Activated B cell treated with CpG ODN at 0.5 μM for 24 hours (primary cell): Measurements from ENCODE around the gene ALDH1L1. TPM values are rescaled to one million over a fixed set of nuclear protein-coding genes. Genes with fewer than 3 reads are reported as not detected.

ENCODE experiments used
- ATAC-seq: fragments of 200-7000 bp; cut with Tn5 transposase; one replicate; pipeline ENCODE4 v1.10.0; 2021; ENCODE audit warnings: low read depth, mild to moderate bottlenecking, moderate library complexity
- CTCF ChIA-PET: fragments of 350-600 bp; sonication (Branson Sonifier 250); formaldehyde crosslinking; loops from one replicate; lab custom pipeline; 2021; ENCODE audit warnings: antibody characterized with exemption; lab: Charles Lee
- POLR2A ChIA-PET: fragments of 350-600 bp; sonication (Branson Sonifier 250); formaldehyde crosslinking; loops from one replicate; lab custom pipeline; 2021; ENCODE audit warnings: antibody characterized with exemption; lab: Charles Lee
- DNase-seq: peaks from one replicate; pipeline ENCODE4 v3.0.0; 2022
- H3K27ac Mint-ChIP-seq: one replicate; pipeline ENCODE4 v1.8.0; 2020; ENCODE audit warnings: mixed read lengths
- H3K27me3 Mint-ChIP-seq: one replicate; pipeline ENCODE4 v1.8.0; 2021; ENCODE audit warnings: mixed read lengths
- H3K36me3 Mint-ChIP-seq: one replicate; pipeline ENCODE4 v1.8.0; 2021; ENCODE audit warnings: low read depth, mixed read lengths
- H3K4me1 Mint-ChIP-seq: one replicate; pipeline ENCODE4 v1.8.0; 2021; ENCODE audit warnings: mixed read lengths
- H3K4me3 Mint-ChIP-seq: one replicate; pipeline ENCODE4 v1.8.0; 2020; ENCODE audit warnings: mild to moderate bottlenecking, mixed read lengths
- H3K9me3 Mint-ChIP-seq: one replicate; pipeline ENCODE4 v1.8.0; 2020; ENCODE audit warnings: mixed read lengths
- intact Hi-C: fragments of 100-400 bp; cut with micrococcal nuclease; formaldehyde crosslinking; loops from one replicate; pipeline ENCODE4 v1.15.1; 2024
- total RNA-seq: library from RNA; stranded (reverse); gene quantifications from 2 replicates; pipeline ENCODE4 v1.2.3, GENCODE V29; 2022
- TF ChIP-seq, protein P1 (sequence below): fragments of 200-600 bp; IDR thresholded peaks from one replicate; pipeline ENCODE4 v1.8.0; 2022; ENCODE audit warnings: antibody characterized with exemption, mild to moderate bottlenecking

ALDH1L1 gene
- total RNA-seq, 1 donor from 2014 or later, result not detected

DNA sequence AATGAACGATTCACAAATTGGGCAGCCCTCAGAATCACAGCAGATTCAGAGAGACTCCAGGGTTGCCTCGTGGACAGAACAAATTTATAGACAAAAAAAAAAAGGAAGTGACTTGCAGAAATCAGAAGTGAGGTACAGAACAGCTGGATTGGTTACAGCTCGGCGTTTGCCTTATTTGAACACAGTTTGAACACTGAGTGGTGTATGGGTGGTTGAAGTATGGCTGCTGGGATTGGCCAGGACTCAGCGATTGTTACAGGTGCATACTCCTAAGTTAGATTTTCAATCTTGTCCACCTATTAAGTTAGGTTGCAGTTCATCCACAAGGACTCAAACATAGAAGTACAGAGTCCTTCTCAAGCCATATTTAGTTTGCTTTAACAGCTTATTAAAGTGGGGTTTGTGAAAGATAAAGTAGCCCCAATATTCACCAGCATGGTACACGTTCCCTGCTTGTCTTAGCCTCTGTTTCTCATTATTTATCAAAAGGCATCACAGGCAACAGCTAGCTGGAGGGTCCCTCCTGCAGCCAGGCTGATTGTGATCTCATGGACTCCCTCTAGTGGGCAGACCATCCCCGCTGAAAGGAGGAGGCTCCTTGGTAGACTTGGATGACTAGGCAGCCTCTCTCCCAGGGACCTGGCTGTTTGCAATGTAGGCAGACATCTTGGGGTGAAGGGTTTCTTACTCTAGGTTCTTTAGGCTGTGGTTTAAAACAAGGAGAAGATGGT lies 17.6 kb upstream of the ALDH1L1 start:
- ChIA-PET CTCF (interaction anchor here (0.8 to 1.4 kb wide), 3 partner anchors 8 to 269 kb away, joined by 3 to 5 read pairs (median 4); no protein-coding TSS in a partner anchor), POLR2A (no interaction called here)
- H3K4me1 Mint-ChIP-seq, result no peaks in the 10 kb centered on the region
- DNase-seq (no peak), ATAC-seq (peak; percentile 45)
- intact Hi-C loops, result loop anchor here (5.0 kb wide), 2 partner anchors 226 to 276 kb away; no protein-coding TSS in a partner anchor
- H3K27me3 Mint-ChIP-seq, result peaks cover 14% of the 10 kb centered on the region
- H3K36me3 Mint-ChIP-seq, result no peaks in the 10 kb centered on the region
- TF ChIP-seq, protein P1, sequence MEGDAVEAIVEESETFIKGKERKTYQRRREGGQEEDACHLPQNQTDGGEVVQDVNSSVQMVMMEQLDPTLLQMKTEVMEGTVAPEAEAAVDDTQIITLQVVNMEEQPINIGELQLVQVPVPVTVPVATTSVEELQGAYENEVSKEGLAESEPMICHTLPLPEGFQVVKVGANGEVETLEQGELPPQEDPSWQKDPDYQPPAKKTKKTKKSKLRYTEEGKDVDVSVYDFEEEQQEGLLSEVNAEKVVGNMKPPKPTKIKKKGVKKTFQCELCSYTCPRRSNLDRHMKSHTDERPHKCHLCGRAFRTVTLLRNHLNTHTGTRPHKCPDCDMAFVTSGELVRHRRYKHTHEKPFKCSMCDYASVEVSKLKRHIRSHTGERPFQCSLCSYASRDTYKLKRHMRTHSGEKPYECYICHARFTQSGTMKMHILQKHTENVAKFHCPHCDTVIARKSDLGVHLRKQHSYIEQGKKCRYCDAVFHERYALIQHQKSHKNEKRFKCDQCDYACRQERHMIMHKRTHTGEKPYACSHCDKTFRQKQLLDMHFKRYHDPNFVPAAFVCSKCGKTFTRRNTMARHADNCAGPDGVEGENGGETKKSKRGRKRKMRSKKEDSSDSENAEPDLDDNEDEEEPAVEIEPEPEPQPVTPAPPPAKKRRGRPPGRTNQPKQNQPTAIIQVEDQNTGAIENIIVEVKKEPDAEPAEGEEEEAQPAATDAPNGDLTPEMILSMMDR, result peak; percentile 37
- H3K4me3 Mint-ChIP-seq, result no peak overlapping the region
- H3K27ac Mint-ChIP-seq, result no peak overlapping the region
- H3K9me3 Mint-ChIP-seq, result peaks cover 9% of the 10 kb centered on the region

DNA sequence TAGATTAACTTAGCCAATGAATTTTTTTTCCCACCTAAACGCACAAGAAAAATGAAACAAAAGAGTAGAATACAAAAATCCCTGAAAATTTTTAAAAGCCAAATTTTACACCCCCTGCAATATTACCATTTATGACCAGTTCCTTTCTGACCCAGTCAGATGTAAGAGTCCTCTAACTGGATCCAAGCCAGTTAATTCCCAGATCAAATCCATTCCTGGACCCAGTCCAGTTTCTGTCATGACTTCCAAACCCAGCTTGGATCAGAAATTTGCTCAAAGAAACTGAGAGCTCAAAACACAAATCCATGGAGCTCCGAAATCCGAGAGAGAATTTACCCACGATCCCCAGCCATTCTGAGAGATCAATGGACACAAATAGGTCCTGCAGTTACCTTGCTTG lies 17.0 kb upstream of the ALDH1L1 start:
- H3K27me3 Mint-ChIP-seq, result peaks cover 11% of the 10 kb centered on the region
- intact Hi-C loops, result loop anchor here (5.0 kb wide), 2 partner anchors 225 to 275 kb away; no protein-coding TSS in a partner anchor
- H3K4me3 Mint-ChIP-seq, result no peak overlapping the region
- no peak for ATAC-seq
- DNase-seq, result no peak
- no peak overlapping the region for H3K27ac Mint-ChIP-seq
- ChIA-PET CTCF (interaction anchor here (1.4 kb wide), 1 partner anchor 268 kb away, joined by 5 read pairs; no protein-coding TSS in a partner anchor), POLR2A (no interaction called here)
- H3K9me3 Mint-ChIP-seq, result peaks cover 9% of the 10 kb centered on the region
- H3K36me3 Mint-ChIP-seq, result no peaks in the 10 kb centered on the region
- H3K4me1 Mint-ChIP-seq, result no peaks in the 10 kb centered on the region
- TF ChIP-seq, protein P1, result no peak

DNA sequence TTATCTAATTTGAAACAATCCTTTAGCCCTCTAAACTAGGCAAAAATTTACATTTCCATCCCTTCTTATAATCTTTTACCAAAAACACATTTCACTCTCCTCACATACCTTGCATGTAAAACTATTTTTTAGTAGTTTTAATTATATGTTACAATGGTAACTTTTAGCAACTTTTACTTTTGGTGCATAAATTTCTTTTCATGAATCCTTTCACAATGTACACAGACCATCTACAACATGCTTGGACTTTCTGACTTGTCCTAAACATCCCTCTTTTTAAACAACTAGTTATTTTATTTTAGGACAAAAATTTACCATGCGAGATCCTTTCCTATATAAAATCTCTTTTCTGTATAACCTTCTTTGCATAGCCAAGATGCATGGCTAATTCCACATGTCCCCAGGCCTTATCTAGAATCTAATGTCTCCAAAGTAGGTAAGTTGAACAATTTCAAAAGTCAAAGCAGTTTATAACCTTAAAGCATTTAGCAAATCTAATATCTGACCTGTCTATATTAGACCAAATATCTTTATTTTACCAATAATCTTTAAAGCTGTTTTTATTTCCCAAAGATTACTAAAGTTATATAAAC lies 14.4 kb upstream of the ALDH1L1 start:
- CTCF ChIA-PET, result no interaction called here

DNA sequence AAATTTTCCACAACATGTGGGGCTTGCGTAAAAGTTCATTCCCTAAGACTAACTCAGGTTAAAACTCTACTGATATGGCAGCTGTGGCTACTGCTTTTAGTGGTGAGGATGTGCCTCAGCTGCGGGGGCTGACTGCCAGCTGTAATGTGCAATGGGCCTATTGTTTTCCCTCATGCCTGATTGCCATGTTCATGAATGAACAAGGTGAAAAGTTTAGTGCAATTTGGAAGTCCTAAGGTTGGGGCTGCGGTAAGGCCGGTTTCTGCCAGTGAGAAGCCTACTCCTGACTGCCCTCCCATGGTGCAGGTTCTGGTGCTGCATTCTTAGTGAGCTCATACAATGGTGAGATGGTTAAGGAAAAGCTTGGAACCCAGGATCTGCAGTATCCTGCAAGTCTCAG lies 10.9 kb upstream of the ALDH1L1 start:
- TF ChIP-seq, protein P1, result no peak
- H3K9me3 Mint-ChIP-seq, result peaks cover 7% of the 10 kb centered on the region

More for the DNA sequence above, 14.4 kb upstream of the ALDH1L1 start:
- no peak overlapping the region for H3K4me3 Mint-ChIP-seq
- POLR2A ChIA-PET, result no interaction called here
- no peaks in the 10 kb centered on the region for H3K4me1 Mint-ChIP-seq
- DNase-seq (no peak), ATAC-seq (no peak)
- no peaks in the 10 kb centered on the region for H3K36me3 Mint-ChIP-seq
- TF ChIP-seq, protein P1, result no peak
- intact Hi-C loops, result loop anchor here (5.0 kb wide), 2 partner anchors 223 to 273 kb away; no protein-coding TSS in a partner anchor
- peaks cover 6% of the 10 kb centered on the region for H3K27me3 Mint-ChIP-seq
- H3K27ac Mint-ChIP-seq, result no peak overlapping the region
- H3K9me3 Mint-ChIP-seq, result peaks cover 9% of the 10 kb centered on the region

DNA sequence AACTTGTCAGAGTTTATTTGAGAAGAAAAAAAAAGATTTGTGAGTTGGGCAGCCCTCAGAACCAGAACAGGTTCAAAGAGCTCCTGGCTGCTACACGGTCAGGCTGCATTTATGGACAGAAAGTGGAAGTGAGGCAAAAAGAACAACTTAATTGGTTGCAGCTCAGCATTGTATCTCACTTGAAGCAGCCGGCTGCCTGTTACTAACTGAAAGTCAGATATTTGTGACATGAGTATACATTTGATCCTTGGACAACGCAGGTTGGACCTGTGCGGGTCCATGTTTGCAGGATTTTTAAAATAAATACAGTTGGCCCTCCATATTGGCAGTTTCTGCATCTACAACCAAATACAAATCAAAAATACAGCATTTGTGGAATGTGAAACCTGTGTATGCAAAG lies 7.5 kb upstream of the ALDH1L1 start:
- Mint-ChIP-seq H3K9me3 (no peaks in the 10 kb centered on the region), H3K4me1 (no peaks in the 10 kb centered on the region), H3K27me3 (peaks cover 6% of the 10 kb centered on the region), H3K27ac (no peak overlapping the region), H3K4me3 (no peak overlapping the region), H3K36me3 (no peaks in the 10 kb centered on the region)
- no peak for ATAC-seq
- intact Hi-C loops, result no loop called here
- ChIA-PET CTCF (no interaction called here), POLR2A (no interaction called here)
- TF ChIP-seq, protein P1, result no peak
- DNase-seq, result no peak

More for the DNA sequence above, 10.9 kb upstream of the ALDH1L1 start:
- ChIA-PET CTCF (interaction anchor here (1.6 kb wide), 1 partner anchor 8 kb away, joined by 4 read pairs; no protein-coding TSS in a partner anchor), POLR2A (no interaction called here)
- no peak overlapping the region for H3K27ac Mint-ChIP-seq
- intact Hi-C loops, result no loop called here
- H3K4me3 Mint-ChIP-seq, result no peak overlapping the region
- DNase-seq, result no peak
- no peaks in the 10 kb centered on the region for H3K36me3 Mint-ChIP-seq
- H3K27me3 Mint-ChIP-seq, result no peaks in the 10 kb centered on the region
- H3K4me1 Mint-ChIP-seq, result no peaks in the 10 kb centered on the region
- ATAC-seq, result no peak
